ENCODE data around the gene CBFA2T3.
"Not testable (repeated sequence)": the region's sequence is repeated elsewhere in the genome, so short reads cannot be mapped to it uniquely, and the experiment has no call there.

The CBFA2T3 gene

DNA sequence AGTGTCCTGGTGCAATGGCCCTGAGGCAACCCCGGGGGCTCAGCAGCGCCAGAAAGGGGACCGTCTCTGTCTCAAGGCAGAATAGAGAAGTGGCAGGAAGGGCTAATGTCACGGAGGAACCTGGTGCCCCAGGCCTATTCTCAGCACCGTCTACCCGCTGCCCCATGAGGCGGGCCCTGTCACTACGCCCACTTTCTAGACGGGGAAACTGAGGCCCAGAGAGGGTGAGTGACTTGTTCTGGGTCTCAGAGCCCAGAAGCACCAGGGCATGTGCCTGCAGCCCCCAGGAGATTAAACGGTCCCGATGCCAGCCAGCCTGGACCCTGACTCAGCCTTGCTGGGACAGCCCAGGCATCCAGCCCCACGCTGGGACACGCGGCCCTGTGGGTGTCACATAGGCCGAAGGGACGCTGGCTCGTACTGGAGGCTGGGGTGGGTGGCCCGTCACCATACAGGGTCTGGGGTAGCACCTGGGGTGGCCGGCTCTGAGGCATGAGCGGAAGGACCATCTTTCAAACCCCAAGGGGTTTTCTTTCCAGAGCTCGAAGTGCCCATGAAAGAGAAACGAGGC, 70.4 kb downstream of the CBFA2T3 start:
- DNase-seq: no peak

DNA sequence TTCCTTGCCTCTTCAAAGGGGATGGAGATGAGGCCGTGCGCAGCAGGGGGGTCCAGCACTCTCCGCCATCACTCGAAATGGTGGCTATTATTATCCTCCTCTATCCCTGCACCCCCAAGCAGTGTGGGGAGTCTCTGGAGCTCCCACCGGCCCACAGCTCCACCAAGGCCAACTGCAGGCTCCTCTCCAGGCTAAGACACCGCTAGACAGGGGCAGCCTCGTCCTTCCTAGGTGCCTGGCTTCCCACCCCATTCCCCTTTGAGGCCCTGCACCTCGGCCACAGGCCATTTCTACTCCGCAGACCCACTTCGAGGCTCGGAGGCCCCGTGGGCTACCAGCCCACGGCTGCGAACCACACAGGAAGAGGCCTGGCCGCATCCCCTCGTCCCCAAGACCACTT, 71.0 kb downstream of the CBFA2T3 start:
- no peak for DNase-seq

GRCh38 chr16:88905563-88905962, 71.4 kb downstream of the CBFA2T3 start:
- no peak for DNase-seq

DNA sequence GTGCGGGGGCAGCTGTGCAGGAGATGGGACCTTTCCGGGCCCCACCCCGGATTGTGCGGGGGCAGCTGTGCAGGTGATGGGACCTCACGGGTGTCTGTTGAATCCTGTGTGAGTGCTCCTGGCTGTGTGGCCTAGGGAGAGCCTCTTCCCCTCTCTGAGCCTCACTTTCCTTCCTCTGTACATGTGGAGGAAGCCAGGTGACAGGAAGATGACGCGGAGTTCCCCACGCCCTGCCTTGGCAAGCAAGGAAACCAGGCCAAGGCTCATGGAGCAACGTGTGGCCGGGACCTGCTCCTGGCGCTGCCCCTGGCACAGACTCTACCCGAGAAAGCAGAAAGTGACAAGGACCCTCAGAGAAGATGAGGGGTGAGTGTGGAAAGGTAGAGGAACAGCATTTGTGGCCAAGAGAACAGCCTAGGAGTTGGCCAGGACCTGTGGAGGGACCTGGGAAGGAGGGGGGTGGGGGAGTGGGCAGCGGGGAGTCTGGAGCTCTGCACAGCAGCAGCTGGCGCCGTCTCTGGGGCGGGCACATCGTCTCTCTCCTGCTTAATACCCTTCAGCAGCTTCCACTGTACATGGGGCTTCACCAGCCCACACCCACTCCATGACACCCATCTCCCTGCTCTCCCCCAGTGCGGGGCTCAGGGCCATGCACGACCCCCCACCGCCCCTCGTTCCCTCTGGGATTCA, 72.2 kb downstream of the CBFA2T3 start:
- no peak for DNase-seq

DNA sequence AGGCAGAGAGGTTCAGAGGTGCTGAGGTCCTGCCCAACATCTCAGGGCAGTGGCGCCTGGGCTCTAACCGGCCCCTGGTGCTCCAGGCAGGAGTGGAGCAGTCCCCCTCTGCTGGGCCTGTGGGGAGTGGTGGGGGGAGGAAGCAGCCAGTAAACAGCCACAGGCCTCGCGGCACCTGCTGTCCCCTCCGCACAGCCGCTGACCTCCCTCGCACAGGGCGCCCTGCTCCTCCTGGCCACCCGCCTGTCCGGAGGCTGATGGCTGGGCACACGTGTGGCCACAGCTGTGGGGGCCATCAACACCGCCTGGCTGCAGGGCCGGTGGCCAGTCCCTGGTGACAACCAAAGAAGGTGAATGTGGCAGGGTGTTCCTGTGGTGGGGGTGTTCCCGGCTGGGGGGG, 73.7 kb downstream of the CBFA2T3 start:
- DNase-seq: no peak

DNA sequence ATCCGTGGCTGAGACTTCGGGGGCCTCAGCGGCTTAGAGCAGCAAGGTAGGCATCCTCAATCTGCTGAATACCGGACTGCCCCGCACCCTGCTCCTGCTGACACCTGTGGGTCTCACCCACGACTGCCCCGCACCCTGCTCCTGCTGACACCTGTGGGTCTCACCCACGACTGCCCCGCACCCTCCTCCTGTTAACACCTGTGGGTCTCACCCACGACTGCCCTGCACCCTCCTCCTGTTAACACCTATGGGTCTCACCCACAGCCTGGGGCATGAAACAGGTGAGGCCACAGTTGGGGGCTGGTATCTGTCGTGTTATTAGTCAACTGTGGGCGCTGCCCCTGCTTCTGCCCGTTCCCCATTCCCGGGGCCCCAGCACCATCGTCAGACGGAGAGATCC, 74.3 kb downstream of the CBFA2T3 start:
- no peak for DNase-seq

DNA sequence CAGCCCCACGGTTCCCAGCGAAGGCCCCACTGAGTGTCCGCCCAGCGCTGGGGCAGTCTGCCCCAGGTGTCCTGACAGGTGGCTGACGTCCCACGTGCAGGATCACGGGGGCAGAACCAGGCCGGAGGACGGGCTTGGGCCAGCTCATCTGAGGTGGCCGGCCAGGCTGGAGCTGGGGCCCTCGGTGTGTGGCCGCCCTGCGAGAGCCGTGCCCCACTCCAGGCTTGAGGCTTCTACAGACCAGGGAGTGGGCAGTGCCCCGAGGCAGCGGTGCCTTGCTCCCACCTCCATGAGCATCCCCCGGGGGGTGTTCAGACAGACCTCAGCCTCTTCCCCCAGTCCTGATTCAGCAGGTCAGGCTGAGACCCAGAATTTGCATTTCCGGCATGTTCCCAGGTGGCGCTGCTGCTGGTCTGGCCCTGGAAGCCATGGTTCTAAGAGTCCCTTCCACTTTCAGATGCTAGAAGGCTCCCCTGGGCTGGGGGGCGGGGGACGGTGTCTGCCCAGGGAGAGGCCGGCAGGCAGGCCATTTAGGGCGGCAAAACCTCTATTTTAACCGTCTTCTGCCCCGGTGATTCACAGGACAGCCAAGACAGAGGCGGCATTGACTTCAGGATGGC, 75.2 kb downstream of the CBFA2T3 start:
- DNase-seq: no peak

DNA sequence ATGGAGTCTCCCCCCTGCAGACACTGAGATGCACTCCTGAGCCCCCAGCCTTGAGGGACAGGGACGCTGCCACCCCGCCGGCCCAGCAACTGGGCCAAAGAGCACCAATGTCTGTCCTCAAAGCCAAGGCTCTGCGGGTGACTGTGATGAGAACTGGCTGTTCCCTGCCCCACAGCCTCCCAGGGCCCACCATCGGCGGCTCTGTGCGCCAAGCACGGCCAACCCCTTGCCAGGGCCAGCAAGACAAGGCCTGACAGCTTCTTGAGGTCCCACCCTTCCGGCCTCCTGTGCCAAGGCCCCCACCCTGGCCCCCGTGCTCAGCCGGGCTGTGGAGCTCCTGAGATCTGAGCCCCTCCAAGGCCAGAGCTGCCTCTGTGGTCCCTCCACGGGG, 76.3 kb downstream of the CBFA2T3 start:
- DNase-seq: no peak

DNA sequence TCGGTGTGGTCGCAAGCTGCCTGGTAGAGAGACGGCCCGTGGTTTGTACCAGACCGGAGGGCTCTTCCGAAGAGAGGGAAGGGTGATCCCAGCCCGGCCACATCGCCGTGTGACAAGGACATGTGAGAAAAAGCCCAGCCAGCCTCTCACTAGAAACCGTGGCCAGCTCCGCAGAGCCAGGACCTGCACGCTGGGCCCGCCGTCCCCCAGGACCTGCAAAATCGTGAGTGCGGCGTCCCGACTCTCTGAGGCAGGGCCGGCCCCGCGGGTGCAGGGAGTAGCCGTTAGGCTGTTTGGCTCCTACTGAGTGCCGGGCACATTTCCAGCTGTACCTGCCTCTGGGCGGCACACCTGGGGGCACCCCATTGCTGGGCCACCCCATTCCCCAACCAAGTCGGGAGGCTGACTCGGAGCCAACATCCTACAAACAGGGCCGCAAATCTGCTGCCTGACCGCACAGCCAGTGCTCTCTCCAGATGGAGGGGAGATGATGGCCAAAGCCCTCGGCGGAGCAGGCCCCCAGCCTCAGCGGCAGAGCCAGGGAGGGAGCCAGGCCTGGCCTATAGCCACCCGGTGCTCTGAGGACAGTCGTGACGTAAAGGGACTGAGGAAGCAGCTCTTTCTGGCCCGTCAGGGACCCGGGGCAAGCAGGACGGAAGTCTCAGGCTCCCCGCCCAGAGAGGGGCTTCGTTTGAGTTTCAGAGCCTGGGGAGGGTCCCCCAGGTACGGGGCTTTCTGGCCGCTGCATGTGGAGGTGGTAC, 76.9 kb downstream of the CBFA2T3 start:
- no peak for DNase-seq

DNA sequence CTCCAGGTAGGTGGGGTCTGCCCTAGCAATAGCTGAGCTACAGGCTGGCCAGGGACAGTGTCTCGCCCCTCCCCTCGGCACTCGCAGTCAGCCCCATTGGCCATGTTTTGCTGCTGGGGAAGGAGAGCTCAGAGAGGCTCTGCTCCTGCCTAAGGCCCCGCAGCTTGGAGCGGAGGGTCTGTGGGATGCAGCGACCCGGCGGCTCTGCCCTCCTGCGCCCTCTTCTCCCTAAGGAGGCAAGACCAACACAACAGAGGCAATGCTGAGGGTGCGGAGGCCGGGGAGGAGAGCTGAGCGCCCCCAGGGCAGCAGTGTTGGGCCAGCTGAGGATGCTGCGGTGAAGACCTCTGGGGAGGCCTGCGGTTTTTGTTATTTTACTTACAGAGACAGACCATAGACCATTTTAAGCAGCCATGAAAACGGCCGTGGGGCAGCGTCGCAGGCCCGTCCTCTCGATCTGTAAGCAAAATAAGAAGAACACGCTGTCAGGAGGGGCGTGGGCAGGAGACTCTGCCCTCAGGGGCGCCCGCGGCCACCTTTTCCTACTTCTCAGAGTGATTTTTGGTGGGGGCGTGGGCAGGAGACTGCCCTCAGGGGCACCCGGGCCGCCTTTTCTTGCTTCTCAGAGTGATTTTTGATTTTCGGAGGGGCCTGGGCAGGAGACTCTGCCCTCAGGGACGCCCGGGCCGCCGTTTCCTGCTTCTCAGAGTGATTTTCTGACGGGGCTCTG, 79.1 kb downstream of the CBFA2T3 start:
- DNase-seq: no peak

- DNase-seq: no peak
Measured at GRCh38 chr16:88896238-88897070, 80.6 kb downstream of the CBFA2T3 start.

DNA sequence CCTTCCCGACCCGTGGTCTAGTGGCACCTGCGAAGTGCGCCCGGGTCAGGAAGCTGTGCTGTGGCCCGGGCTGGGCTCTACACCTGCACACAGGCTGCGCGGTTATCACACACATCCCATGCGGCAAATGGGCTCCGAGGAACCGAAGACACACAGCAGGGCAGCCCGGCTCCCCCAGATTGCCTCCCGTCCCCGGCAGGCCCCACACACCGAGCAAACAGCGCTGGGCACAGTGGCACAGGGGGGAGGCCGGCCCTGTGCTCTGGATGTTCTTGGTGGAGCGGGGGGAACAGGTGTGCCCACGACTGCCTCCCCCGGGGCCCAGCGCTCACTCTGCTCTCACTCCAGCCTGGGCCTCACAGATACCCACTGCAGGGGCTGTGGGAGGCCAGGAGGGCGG, 81.7 kb downstream of the CBFA2T3 start:
- no peak for DNase-seq

DNA sequence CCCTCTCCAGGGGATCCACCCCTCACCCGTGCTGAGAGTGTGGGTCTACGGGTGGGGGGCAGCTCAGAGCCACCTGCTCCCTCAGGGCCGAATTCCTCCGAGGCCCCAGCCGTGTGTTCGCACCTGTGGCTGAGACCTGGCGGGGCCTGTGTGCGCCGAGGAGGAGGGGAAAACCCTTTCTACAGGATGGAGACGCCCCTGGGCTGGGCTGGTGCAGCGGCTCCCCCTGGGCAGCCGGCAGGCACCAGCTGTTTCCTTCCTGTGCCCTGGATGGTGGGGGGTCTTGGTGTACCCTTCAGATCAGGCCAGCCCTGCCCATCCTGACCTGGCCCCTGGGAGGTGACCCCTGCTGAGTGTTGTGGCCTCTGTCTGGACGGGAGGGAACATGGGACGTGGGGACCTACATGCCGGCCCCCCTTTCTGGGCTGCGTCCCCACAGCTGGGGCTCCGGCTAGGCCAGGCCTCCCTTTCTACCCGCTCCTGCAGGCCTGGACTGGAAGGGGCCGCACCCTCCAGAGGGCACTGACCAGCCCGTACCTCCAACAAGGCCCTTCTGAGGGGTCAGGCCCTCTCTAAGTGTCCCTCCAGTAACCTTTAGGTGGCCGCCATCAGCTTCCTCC, 82.2 kb downstream of the CBFA2T3 start:
- DNase-seq: no peak

- DNase-seq: not testable (repeated sequence)
Measured at GRCh38 chr16:88894266-88894665, 82.7 kb downstream of the CBFA2T3 start.

GRCh38 chr16:88893127-88893968, 83.7 kb downstream of the CBFA2T3 start:
- DNase-seq: no peak

DNA sequence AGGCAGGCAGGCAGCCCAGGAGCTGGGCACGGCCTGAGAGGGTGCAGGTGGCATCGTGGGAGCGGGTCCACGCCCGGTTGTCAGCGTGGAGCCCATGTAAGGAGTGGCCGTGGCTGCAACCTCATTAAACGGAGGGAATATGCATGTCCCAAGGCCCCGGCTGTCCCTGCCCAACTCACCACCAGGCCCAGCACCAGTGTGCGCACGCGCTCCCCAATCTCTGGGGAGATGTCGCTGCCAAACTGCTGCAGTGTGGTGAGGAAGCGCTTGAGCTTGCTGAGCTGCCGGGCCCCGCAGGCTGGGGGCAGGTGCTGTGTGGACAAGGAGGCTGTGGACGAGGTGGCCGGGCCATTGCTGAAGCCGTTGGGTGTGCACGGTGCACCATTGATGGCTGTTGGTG, 84.9 kb downstream of the CBFA2T3 start:
- DNase-seq: no peak

- no peak for DNase-seq
Measured at GRCh38 chr16:88891083-88891482, 85.9 kb downstream of the CBFA2T3 start.

DNA sequence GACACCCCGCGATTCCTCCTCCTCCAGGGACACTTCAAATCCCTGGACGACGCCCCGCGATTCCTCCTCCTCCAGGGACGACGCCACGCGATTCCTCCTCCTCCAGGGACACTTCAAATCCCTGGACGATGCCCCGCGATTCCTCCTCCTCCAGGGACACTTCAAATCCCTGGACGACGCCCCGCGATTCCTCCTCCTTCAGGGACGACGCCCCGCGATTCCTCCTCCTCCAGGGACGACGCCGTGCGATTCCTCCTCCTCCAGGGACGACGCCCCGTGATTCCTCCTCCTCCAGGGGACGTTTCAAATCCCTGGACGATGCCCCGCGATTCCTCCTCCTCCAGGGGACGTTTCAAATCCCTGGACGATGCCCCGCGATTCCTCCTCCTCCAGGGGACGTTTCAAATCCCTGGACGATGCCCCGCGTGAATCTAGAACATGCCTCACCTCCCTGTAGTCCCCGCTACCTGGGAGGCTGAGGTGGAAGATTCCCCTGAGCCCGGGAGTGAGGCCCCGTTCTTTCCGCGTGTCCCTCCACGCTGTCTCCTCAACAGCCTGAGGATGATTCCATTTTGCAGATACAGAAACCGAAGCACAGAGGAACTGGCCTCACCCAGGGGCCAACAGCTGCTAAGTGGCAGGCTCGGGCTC, 87.2 kb downstream of the CBFA2T3 start:
- not testable (repeated sequence) for DNase-seq

- DNase-seq: no peak
Measured at GRCh38 chr16:88888461-88889387, 88.3 kb downstream of the CBFA2T3 start.

Measured in T-helper 2 cell (primary cell).